ENCODE results near the gene MRAS. TPM values are rescaled to one million over a fixed set of nuclear protein-coding genes. Genes with fewer than 3 reads are reported as not detected.

The MRAS gene
- total and polyA plus RNA-seq, 8 donors, result 18.1 to 48.0 (median 21.5) TPM

DNA sequence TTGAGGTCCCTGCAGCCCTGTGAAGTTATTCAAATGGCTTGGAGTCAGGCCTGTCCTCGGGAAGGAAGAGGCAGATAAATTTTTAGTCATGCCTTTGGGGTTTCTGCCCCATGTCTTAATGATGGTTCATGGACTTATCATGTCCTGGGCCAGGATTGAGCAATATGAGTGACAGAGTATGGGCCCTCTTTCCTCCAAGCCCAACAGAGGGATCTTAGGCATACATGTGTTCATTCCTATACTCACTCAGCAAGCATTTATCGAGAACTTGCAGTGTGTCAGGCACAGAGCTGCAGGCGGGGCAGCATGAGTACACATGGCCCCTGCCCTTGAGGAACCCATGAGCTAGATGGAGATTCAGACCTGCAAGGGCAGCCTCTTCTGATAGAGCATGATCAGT lies 92.2 kb downstream of the MRAS start:
- ATAC-seq (peak; percentile 2), DNase-seq (no peak)
- TF ChIP-seq, protein P1, sequence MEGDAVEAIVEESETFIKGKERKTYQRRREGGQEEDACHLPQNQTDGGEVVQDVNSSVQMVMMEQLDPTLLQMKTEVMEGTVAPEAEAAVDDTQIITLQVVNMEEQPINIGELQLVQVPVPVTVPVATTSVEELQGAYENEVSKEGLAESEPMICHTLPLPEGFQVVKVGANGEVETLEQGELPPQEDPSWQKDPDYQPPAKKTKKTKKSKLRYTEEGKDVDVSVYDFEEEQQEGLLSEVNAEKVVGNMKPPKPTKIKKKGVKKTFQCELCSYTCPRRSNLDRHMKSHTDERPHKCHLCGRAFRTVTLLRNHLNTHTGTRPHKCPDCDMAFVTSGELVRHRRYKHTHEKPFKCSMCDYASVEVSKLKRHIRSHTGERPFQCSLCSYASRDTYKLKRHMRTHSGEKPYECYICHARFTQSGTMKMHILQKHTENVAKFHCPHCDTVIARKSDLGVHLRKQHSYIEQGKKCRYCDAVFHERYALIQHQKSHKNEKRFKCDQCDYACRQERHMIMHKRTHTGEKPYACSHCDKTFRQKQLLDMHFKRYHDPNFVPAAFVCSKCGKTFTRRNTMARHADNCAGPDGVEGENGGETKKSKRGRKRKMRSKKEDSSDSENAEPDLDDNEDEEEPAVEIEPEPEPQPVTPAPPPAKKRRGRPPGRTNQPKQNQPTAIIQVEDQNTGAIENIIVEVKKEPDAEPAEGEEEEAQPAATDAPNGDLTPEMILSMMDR (IDR thresholded peaks at IDR 0.05), result no peak
- Histone ChIP-seq H3K36me3 (no peaks in the 10 kb centered on the region), H3K27me3 (peaks cover 4 to 18% of the 10 kb centered on the region in 2 donors), H3K9me3 (no peaks in the 10 kb centered on the region), H3K4me3 (no peak overlapping the region), H3K27ac (peak overlapping the region in 1 of 2 donors; percentile 44), H3K4me1 (peaks cover 6 to 11% of the 10 kb centered on the region in 2 donors)
- intact Hi-C loops (cut with DNase I), result no loop called here

DNA sequence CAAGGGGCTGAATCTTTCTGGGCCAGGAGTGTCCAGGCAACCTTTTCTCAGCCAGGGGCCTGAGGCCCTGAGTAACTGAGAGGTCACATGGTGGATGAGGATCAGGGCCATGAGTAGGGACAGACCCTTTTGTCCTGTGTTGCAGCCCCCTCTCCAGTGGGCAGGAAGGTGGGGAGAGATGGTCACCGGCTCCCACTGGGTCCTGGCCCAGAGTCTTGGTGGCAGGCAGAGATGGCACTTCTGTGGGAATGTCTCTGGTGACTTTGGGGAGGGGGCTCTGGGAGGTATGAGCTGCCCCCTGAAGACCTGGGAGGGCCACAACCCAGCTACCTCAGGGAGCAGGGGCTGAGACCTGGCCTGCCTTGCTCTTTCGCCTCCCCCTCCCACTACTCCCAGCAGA lies 92.9 kb downstream of the MRAS start:
- DNase-seq (peak in 1 of 4 donors; percentile 46), ATAC-seq (no peak)
- H3K27ac ChIP-seq, result no peak overlapping the region

GRCh38 chr3:138441742-138442141 lies 93.4 kb downstream of the MRAS start:
- no peak overlapping the region for H3K27ac ChIP-seq
- ATAC-seq (no peak), DNase-seq (no peak)
- TF ChIP-seq, protein P1 (IDR thresholded peaks at IDR 0.05), result no peak
- H3K27me3 ChIP-seq, result peaks cover 0 to 7% of the 10 kb centered on the region in 2 donors
- intact Hi-C loops (cut with DNase I), result no loop called here
- no peaks in the 10 kb centered on the region for H3K36me3 ChIP-seq
- H3K9me3 ChIP-seq, result no peaks in the 10 kb centered on the region
- peaks cover 6 to 11% of the 10 kb centered on the region in 2 donors for H3K4me1 ChIP-seq
- no peak overlapping the region for H3K4me3 ChIP-seq

More for the DNA sequence above, 92.9 kb downstream of the MRAS start:
- TF ChIP-seq, protein P1 (IDR thresholded peaks at IDR 0.05), result no peak
- Histone ChIP-seq H3K4me3 (no peak overlapping the region), H3K4me1 (peaks cover 6 to 11% of the 10 kb centered on the region in 2 donors), H3K9me3 (no peaks in the 10 kb centered on the region), H3K36me3 (no peaks in the 10 kb centered on the region), H3K27me3 (peaks cover 0 to 11% of the 10 kb centered on the region in 2 donors)
- intact Hi-C loops (cut with DNase I), result no loop called here

DNA sequence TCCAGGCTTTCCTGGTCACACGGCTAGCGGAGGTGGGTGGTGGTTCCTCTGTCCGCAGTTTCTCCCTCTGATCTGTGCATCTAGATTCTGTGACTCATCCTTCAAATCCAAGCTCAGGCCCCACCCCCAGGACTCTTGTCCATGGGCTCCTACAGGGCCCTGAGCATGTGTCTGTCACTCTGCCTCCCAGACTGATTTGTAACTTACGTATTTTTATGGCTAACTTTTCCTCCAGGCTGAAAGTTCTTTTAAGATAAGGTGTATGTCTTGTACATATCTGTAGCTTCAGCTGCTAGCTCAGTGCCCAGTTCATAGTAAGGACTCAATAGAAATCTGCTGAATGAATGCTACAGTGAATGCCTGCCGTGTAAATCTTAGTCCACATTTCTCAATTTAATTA lies 94.1 kb downstream of the MRAS start:
- intact Hi-C loops (cut with DNase I), result no loop called here
- H3K27me3 ChIP-seq, result no peaks in the 10 kb centered on the region
- H3K27ac ChIP-seq, result no peak overlapping the region
- ATAC-seq (peak; percentile 20), DNase-seq (no peak)
- no peak overlapping the region for H3K4me3 ChIP-seq
- H3K36me3 ChIP-seq, result no peaks in the 10 kb centered on the region
- peaks cover 6 to 11% of the 10 kb centered on the region in 2 donors for H3K4me1 ChIP-seq
- TF ChIP-seq, protein P1 (IDR thresholded peaks at IDR 0.05), result no peak
- H3K9me3 ChIP-seq, result no peaks in the 10 kb centered on the region

GRCh38 chr3:138443091-138443490 lies 94.7 kb downstream of the MRAS start:
- Histone ChIP-seq H3K4me1 (peaks cover 6 to 11% of the 10 kb centered on the region in 2 donors), H3K27me3 (no peaks in the 10 kb centered on the region), H3K9me3 (no peaks in the 10 kb centered on the region), H3K36me3 (no peaks in the 10 kb centered on the region), H3K27ac (no peak overlapping the region), H3K4me3 (no peak overlapping the region)
- intact Hi-C loops (cut with DNase I), result no loop called here
- TF ChIP-seq, protein P1 (IDR thresholded peaks at IDR 0.05), result no peak
- no peak for DNase-seq
- ATAC-seq, result no peak
